Natural killer cell (primary cell): ENCODE results near the gene PHF11. TPM values are rescaled to one million over a fixed set of nuclear protein-coding genes. Genes with fewer than 3 reads are reported as not detected.
A peak's percentile ranks its signal among the peaks of the same experiment; 100 is the strongest.
"Not testable (repeated sequence)": the region's sequence is repeated elsewhere in the genome, so short reads cannot be mapped to it uniquely, and the experiment has no call there.

Experiments used
- ATAC-seq, 3 donors: fragments of 150-1000 bp in 2 of 3; fragments of 200-7000 bp in 1 of 3; cut with Tn5 transposase; 1 replicate in 1 of 3; 2 replicates in 2 of 3; pipeline ENCODE4 v1.10.0; 2021; ENCODE audit warnings: mild to moderate bottlenecking in 2 of 3, moderate library complexity in 2 of 3
- DNase-seq, 2 donors: peaks; one replicate each; pipeline versions ENCODE4 v3.0.0 to v3.0.0-alpha.2; 2013 to 2021; ENCODE audit warnings: mixed read lengths in 1 of 2
- H3K27ac ChIP-seq: one replicate; pipeline ENCODE4 v1.5.1; 2013; ENCODE audit warnings: mild to moderate bottlenecking, low read length
- H3K27me3 ChIP-seq: one replicate; pipeline ENCODE4 v1.6.1; 2013; ENCODE audit warnings: low read length; ENCODE audit not compliant: control insufficient read depth, insufficient read depth
- H3K36me3 ChIP-seq: one replicate; pipeline ENCODE4 v1.6.1; 2013; ENCODE audit warnings: low read length; ENCODE audit not compliant: control insufficient read depth, insufficient read depth
- H3K4me1 ChIP-seq: one replicate; pipeline ENCODE4 v1.6.1; 2013; ENCODE audit warnings: low read length; ENCODE audit not compliant: control insufficient read depth, insufficient read depth
- H3K4me3 ChIP-seq: one replicate; pipeline ENCODE4 v1.5.1; 2013; ENCODE audit warnings: low read length
- H3K9me3 ChIP-seq: one replicate; pipeline ENCODE4 v1.6.1; 2013; ENCODE audit warnings: low read length; ENCODE audit not compliant: control insufficient read depth, insufficient read depth
- H3K27ac Mint-ChIP-seq, 2 donors: one replicate each; pipeline ENCODE4 v1.8.0; 2022; ENCODE audit warnings: mild to moderate bottlenecking in 2 of 2, mixed read lengths in 2 of 2, moderate library complexity in 1 of 2
- H3K27me3 Mint-ChIP-seq, 2 donors: one replicate each; pipeline ENCODE4 v1.8.0; 2022; ENCODE audit warnings: low read depth in 2 of 2, mixed read lengths in 2 of 2
- H3K36me3 Mint-ChIP-seq: one replicate; pipeline ENCODE4 v1.8.0; 2022; ENCODE audit warnings: mixed read lengths
- H3K4me1 Mint-ChIP-seq, 2 donors: one replicate each; pipeline ENCODE4 v1.8.0; 2022; ENCODE audit warnings: mixed read lengths in 2 of 2
- H3K4me3 Mint-ChIP-seq: one replicate; pipeline ENCODE4 v1.8.0; 2022; ENCODE audit warnings: mild to moderate bottlenecking, moderate library complexity, mixed read lengths
- H3K9me3 Mint-ChIP-seq, 2 donors: one replicate each; pipeline ENCODE4 v1.8.0; 2022; ENCODE audit warnings: mixed read lengths in 2 of 2
- CTCF ChIP-seq: fragments of 200-600 bp; IDR thresholded peaks from one replicate; pipeline ENCODE4 v1.8.0; 2022; ENCODE audit warnings: antibody characterized with exemption
- WGBS: methylation state at CpG from one replicate; pipeline ENCODE4 v1.1.7; 2013; ENCODE audit warnings: missing lambda C conversion rate; ENCODE audit not compliant: insufficient coverage; 5-methylcytosine and 5-hydroxymethylcytosine counted together
- intact Hi-C: fragments of 100-400 bp; cut with micrococcal nuclease; formaldehyde crosslinking; loops from one replicate; pipeline ENCODE4 v1.14.2; 2022
- total RNA-seq, 4 donors: library from RNA; stranded (reverse); fragments of 120-200 nt in 1 of 4; gene quantifications; one replicate each; pipeline versions ENCODE4 v1.2.3 to v1.2.4, GENCODE V29; 2013 to 2022

Gene PHF11
- total RNA-seq, 3 donors from 2014 or later (not counting 1 experiment from before 2014, with no cell fraction given): 89.0 to 113 (median 111) TPM

GRCh38 chr13:49488563-49488962 lies 7.2 kb upstream of the PHF11 start:
- no peaks in the 10 kb centered on the region for H3K36me3 Mint-ChIP-seq
- Histone ChIP-seq H3K4me1 (no peaks in the 10 kb centered on the region), H3K27me3 (no peaks in the 10 kb centered on the region), H3K27ac (no peak overlapping the region), H3K36me3 (peaks cover 39% of the 10 kb centered on the region), H3K9me3 (no peaks in the 10 kb centered on the region), H3K4me3 (no peak overlapping the region)
- H3K27me3 Mint-ChIP-seq: no peaks in the 10 kb centered on the region
- no peak overlapping the region for H3K4me3 Mint-ChIP-seq
- no peaks in the 10 kb centered on the region for H3K9me3 Mint-ChIP-seq
- no peak for TF ChIP-seq CTCF
- DNase-seq (no peak), ATAC-seq (no peak)
- H3K27ac Mint-ChIP-seq: no peak overlapping the region
- no CpG with 5 or more reads among the region's 2 CpGs for WGBS
- intact Hi-C loops: no loop called here
- H3K4me1 Mint-ChIP-seq: no peaks in the 10 kb centered on the region

- peak overlapping the region; percentile 81 to 97 for H3K27ac Mint-ChIP-seq
- intact Hi-C loops: loop anchor here (1.0 to 5.0 kb wide), 3 partner anchors 49 to 588 kb away; partner anchors contain the start of gene KPNA3
- H3K27me3 Mint-ChIP-seq: no peaks in the 10 kb centered on the region
- H3K4me3 Mint-ChIP-seq: peak overlapping the region; percentile 97
- no peaks in the 10 kb centered on the region for H3K36me3 Mint-ChIP-seq
- TF ChIP-seq CTCF: no peak
- no peaks in the 10 kb centered on the region for H3K9me3 Mint-ChIP-seq
- no peak for ATAC-seq
- Histone ChIP-seq H3K27me3 (no peaks in the 10 kb centered on the region), H3K9me3 (no peaks in the 10 kb centered on the region), H3K4me1 (peaks cover 20% of the 10 kb centered on the region), H3K27ac (peak overlapping the region; percentile 90), H3K4me3 (peak overlapping the region; percentile 71), H3K36me3 (no peaks in the 10 kb centered on the region)
- 85% methylated on average over 2 of the region's 2 CpGs for WGBS
- peaks cover 28 to 31% of the 10 kb centered on the region in 2 donors for H3K4me1 Mint-ChIP-seq
- peak in 1 of 2 donors; percentile 20 for DNase-seq
Measured at GRCh38 chr13:49494645-49495044, 1.1 kb upstream of the PHF11 start.

- Histone ChIP-seq H3K27ac (peak overlapping the region; percentile 95), H3K4me1 (peaks cover 20% of the 10 kb centered on the region)
- not testable (repeated sequence) for H3K36me3 Mint-ChIP-seq, H3K9me3 ChIP-seq, H3K9me3 Mint-ChIP-seq, H3K27me3 Mint-ChIP-seq, H3K27me3 ChIP-seq, H3K4me3 ChIP-seq, H3K36me3 ChIP-seq
- peak in 2 of 3 donors; percentile 8 to 14 for ATAC-seq
- intact Hi-C loops: loop anchor here (5.0 kb wide), 2 partner anchors 295 to 585 kb away; partner anchors contain the start of gene KPNA3
- peak overlapping the region; percentile 81 to 97 for H3K27ac Mint-ChIP-seq
- peak; percentile 35 to 84 for DNase-seq
- peak overlapping the region; percentile 90 for H3K4me3 Mint-ChIP-seq
- peaks cover 36 to 39% of the 10 kb centered on the region in 2 donors for H3K4me1 Mint-ChIP-seq
- WGBS: 65% methylated on average over 11 of the region's 11 CpGs
Measured at GRCh38 chr13:49496837-49497236, 1.1 kb downstream of the PHF11 start.

- no peaks in the 10 kb centered on the region for H3K36me3 Mint-ChIP-seq
- Histone ChIP-seq H3K36me3 (peaks cover 2% of the 10 kb centered on the region), H3K4me3 (no peak overlapping the region), H3K4me1 (peaks cover 20% of the 10 kb centered on the region), H3K27me3 (no peaks in the 10 kb centered on the region), H3K9me3 (no peaks in the 10 kb centered on the region), H3K27ac (peak overlapping the region; percentile 95)
- ATAC-seq (no peak), DNase-seq (no peak)
- TF ChIP-seq CTCF: no peak
- H3K4me1 Mint-ChIP-seq: peaks cover 36 to 39% of the 10 kb centered on the region in 2 donors
- peak overlapping the region; percentile 81 to 97 for H3K27ac Mint-ChIP-seq
- no peaks in the 10 kb centered on the region for H3K27me3 Mint-ChIP-seq
- no peaks in the 10 kb centered on the region for H3K9me3 Mint-ChIP-seq
- WGBS: 92% methylated on average over 5 of the region's 5 CpGs
- peak overlapping the region; percentile 90 for H3K4me3 Mint-ChIP-seq
- intact Hi-C loops: loop anchor here (5.0 kb wide), 2 partner anchors 295 to 585 kb away; partner anchors contain the start of gene KPNA3
Measured at GRCh38 chr13:49497272-49497671, 1.5 kb downstream of the PHF11 start.
